IPS-NIHi11 (cell line): ENCODE measurements around the gene ZNF397.

Experiments used
- DNase-seq: peaks from one replicate; pipeline ENCODE4 v3.0.0; 2012; ENCODE audit warnings: mixed read lengths, low spot score

Gene ZNF397

GRCh38 chr18:35246831-35247230 lies 6.0 kb downstream of the ZNF397 start:
- no peak for DNase-seq

- no peak for DNase-seq
Measured at GRCh38 chr18:35247412-35248249, 6.8 kb downstream of the ZNF397 start.

- no peak for DNase-seq
Measured at GRCh38 chr18:35248429-35248828, 7.6 kb downstream of the ZNF397 start.

GRCh38 chr18:35252466-35252865 lies 11.6 kb downstream of the ZNF397 start:
- no peak for DNase-seq

GRCh38 chr18:35253655-35254287 lies 12.9 kb downstream of the ZNF397 start:
- DNase-seq, result no peak

- DNase-seq, result no peak
Measured at GRCh38 chr18:35256947-35257346, 16.1 kb downstream of the ZNF397 start.

- no peak for DNase-seq
Measured at GRCh38 chr18:35264409-35264808, 23.6 kb downstream of the ZNF397 start.

- peak; percentile 46 for DNase-seq
Measured at GRCh38 chr18:35267161-35267651, 26.4 kb downstream of the ZNF397 start.

- DNase-seq, result no peak
Measured at GRCh38 chr18:35267809-35268208, 27.0 kb downstream of the ZNF397 start.

- DNase-seq, result no peak
Measured at GRCh38 chr18:35268821-35269220, 28.0 kb downstream of the ZNF397 start.

GRCh38 chr18:35271656-35272055 lies 30.8 kb downstream of the ZNF397 start:
- DNase-seq, result no peak

GRCh38 chr18:35276267-35276666 lies 35.4 kb downstream of the ZNF397 start:
- DNase-seq, result no peak

GRCh38 chr18:35277633-35278032 lies 36.8 kb downstream of the ZNF397 start:
- no peak for DNase-seq

- DNase-seq, result no peak
Measured at GRCh38 chr18:35278085-35278484, 37.3 kb downstream of the ZNF397 start.

GRCh38 chr18:35278969-35279368 lies 38.1 kb downstream of the ZNF397 start:
- DNase-seq, result no peak

GRCh38 chr18:35282353-35282752 lies 41.5 kb downstream of the ZNF397 start:
- no peak for DNase-seq

GRCh38 chr18:35283923-35284794 lies 43.3 kb downstream of the ZNF397 start:
- DNase-seq, result no peak

- no peak for DNase-seq
Measured at GRCh38 chr18:35284841-35285240, 44.0 kb downstream of the ZNF397 start.

- peak; percentile 10 for DNase-seq
Measured at GRCh38 chr18:35289293-35289692, 48.5 kb downstream of the ZNF397 start.

GRCh38 chr18:35289727-35290093 lies 48.9 kb downstream of the ZNF397 start:
- peak; percentile 61 for DNase-seq

- peak; percentile 100 for DNase-seq
Measured at GRCh38 chr18:35290094-35290735, 49.4 kb downstream of the ZNF397 start, which contains the start of gene ZSCAN30. TSS of gene ZSCAN30 (minus strand) at chr18:35290229. CDS start at chr18:35264352, 25,877 bp downstream.

GRCh38 chr18:35291166-35291565 lies 50.3 kb downstream of the ZNF397 start:
- DNase-seq, result no peak
